ENCODE measurements around the gene TKTL2.

The TKTL2 gene, protein sequence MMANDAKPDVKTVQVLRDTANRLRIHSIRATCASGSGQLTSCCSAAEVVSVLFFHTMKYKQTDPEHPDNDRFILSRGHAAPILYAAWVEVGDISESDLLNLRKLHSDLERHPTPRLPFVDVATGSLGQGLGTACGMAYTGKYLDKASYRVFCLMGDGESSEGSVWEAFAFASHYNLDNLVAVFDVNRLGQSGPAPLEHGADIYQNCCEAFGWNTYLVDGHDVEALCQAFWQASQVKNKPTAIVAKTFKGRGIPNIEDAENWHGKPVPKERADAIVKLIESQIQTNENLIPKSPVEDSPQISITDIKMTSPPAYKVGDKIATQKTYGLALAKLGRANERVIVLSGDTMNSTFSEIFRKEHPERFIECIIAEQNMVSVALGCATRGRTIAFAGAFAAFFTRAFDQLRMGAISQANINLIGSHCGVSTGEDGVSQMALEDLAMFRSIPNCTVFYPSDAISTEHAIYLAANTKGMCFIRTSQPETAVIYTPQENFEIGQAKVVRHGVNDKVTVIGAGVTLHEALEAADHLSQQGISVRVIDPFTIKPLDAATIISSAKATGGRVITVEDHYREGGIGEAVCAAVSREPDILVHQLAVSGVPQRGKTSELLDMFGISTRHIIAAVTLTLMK

DNA sequence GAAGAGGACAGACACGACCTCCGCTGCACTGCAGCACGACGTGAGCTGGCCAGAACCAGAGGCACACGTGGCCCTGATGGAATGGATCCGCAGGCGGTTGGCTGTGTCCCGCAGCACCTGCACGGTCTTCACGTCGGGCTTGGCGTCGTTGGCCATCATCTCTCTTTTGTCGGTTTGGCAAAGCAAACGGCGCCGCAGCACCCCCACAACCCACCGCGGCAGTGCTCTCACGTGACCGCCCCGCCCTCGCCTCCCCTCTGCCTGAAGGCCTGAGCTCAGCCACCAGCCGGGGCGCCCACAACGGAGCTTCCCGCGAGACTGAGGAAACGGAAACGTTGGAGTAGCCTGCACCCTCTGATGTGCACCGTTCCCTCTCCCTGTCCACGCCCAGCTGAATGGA is at the start of gene TKTL2:
Gene TKTL2, minus strand, starts transcription at position 179 of the 400 bp plus-strand sequence. Its CDS starts 20 bp downstream, at position 159.
- TF ChIP-seq, protein P1, sequence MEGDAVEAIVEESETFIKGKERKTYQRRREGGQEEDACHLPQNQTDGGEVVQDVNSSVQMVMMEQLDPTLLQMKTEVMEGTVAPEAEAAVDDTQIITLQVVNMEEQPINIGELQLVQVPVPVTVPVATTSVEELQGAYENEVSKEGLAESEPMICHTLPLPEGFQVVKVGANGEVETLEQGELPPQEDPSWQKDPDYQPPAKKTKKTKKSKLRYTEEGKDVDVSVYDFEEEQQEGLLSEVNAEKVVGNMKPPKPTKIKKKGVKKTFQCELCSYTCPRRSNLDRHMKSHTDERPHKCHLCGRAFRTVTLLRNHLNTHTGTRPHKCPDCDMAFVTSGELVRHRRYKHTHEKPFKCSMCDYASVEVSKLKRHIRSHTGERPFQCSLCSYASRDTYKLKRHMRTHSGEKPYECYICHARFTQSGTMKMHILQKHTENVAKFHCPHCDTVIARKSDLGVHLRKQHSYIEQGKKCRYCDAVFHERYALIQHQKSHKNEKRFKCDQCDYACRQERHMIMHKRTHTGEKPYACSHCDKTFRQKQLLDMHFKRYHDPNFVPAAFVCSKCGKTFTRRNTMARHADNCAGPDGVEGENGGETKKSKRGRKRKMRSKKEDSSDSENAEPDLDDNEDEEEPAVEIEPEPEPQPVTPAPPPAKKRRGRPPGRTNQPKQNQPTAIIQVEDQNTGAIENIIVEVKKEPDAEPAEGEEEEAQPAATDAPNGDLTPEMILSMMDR (conservative IDR thresholded peaks at IDR 0.05; ENCODE audit: low read depth, low read length) = no peak
- no peaks in the 10 kb centered on the region for H3K27me3 ChIP-seq (ENCODE audit: insufficient read depth, low read depth)
- H3K27ac ChIP-seq = no peak within 1 kb of the TSS
- H3K4me3 ChIP-seq (IDR thresholded peaks at IDR 0.05; ENCODE audit: insufficient read depth, low read depth, low read length) = no peak within 1 kb of the TSS
- H3K4me2 ChIP-seq = no peak within 1 kb of the TSS
- H2AFZ ChIP-seq (ENCODE audit: low read depth) = no peak within 1 kb of the TSS
- no peak within 1 kb of the TSS for H3K9ac ChIP-seq
- no peaks in the 10 kb centered on the region for H3K79me2 ChIP-seq (ENCODE audit: insufficient read depth, low read depth)
- no peaks in the 10 kb centered on the region for H3K36me3 ChIP-seq (ENCODE audit: insufficient read depth)
- no peaks in the 10 kb centered on the region for H3K4me1 ChIP-seq (ENCODE audit: low read depth, poor library complexity, severe bottlenecking)
- no peaks in the 10 kb centered on the region for H4K20me1 ChIP-seq (ENCODE audit: insufficient read depth)

DNA sequence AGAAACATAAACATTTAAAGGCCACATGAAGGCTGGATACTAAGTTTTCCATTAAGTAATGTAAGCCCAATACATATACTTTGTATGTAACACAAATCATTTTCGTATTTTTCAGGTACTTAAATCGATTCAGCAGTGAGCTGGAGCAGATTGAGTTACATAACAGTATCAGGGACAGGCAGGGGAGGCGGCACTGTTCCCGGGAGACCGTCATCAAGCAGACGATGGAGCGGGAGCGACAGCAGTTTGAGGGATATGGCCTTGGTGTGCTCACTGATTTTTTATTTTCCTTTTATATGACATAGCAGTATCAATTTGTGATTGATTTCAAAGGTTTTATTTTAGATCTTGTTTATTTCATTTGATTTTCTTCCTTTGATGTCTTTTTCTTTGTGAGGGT is 41.6 kb upstream of the TKTL2 start:
- H4K20me1 ChIP-seq (ENCODE audit: insufficient read depth) = 0 out of 2 replicates have a peak, but pooled peaks cover 5% of the 10 kb centered on the region
- H3K36me3 ChIP-seq (ENCODE audit: insufficient read depth) = peaks cover 16% of the 10 kb centered on the region; the same call in 1 of the 2 replicates
- TF ChIP-seq, protein P1 (conservative IDR thresholded peaks at IDR 0.05; ENCODE audit: low read depth, low read length) = no peak
- no peak overlapping the region for H3K4me3 ChIP-seq (IDR thresholded peaks at IDR 0.05; ENCODE audit: insufficient read depth, low read depth, low read length)
- H3K9ac ChIP-seq = no peak overlapping the region
- H3K27ac ChIP-seq = no peak overlapping the region
- H3K27me3 ChIP-seq (ENCODE audit: insufficient read depth, low read depth) = no peaks in the 10 kb centered on the region
- H2AFZ ChIP-seq (ENCODE audit: low read depth) = no peak overlapping the region
- no peak overlapping the region for H3K4me2 ChIP-seq
- H3K79me2 ChIP-seq (ENCODE audit: insufficient read depth, low read depth) = peaks cover 12% of the 10 kb centered on the region; the same call in 1 of the 2 replicates
- no peaks in the 10 kb centered on the region for H3K4me1 ChIP-seq (ENCODE audit: low read depth, poor library complexity, severe bottlenecking)

DNA sequence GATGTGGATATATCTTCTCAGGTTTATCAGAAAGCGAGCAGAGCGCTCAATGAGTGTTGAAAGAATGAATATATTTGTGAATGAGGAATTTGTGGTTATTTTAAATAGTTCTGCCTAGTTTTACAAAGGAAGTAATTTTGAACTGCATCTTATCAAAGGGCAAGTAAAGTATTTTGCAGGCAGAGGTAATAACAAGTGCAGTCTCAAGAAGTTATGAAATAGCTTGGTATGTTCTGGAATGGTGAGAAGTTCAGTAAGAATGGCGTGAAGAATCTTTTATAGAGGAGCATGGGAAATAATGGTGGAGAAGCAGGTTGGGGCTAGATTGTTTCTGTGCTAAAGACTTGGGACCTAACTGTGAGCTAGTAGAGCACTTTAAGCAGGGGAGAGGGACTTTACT is 31.8 kb upstream of the TKTL2 start:
- Histone ChIP-seq H3K4me2 (no peak overlapping the region), H3K36me3 (ENCODE audit: insufficient read depth) (peaks cover 6% of the 10 kb centered on the region; the same call in 1 of the 2 replicates)

DNA sequence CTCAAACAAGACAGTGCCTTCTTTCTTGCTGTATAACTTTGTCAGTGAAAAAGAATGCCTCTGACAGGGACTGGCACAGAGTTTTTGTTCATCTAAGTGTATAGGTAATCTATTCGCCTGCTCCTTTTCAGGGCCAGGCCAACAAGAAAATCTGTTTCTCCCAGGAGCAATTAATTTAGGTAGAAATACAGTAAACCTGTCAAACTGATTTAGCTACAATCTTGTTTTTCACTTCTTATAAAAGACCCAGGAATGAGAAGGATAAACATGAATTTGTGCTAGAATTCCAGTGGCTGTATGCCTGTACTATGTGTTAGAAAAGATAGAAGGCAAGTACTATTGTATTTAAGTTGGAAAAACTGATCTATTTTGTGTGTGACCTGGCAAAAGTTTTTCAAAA is 27.0 kb upstream of the TKTL2 start:
- H2AFZ ChIP-seq (ENCODE audit: low read depth) = no peak overlapping the region
- H3K9ac ChIP-seq = no peak overlapping the region
- no peaks in the 10 kb centered on the region for H3K27me3 ChIP-seq (ENCODE audit: insufficient read depth, low read depth)
- H3K27ac ChIP-seq = no peak overlapping the region
- no peaks in the 10 kb centered on the region for H3K36me3 ChIP-seq (ENCODE audit: insufficient read depth)
- TF ChIP-seq, protein P1 (conservative IDR thresholded peaks at IDR 0.05; ENCODE audit: low read depth, low read length) = no peak
- H3K4me2 ChIP-seq = no peak overlapping the region
- peaks cover 28% of the 10 kb centered on the region for H3K4me1 ChIP-seq (ENCODE audit: low read depth, poor library complexity, severe bottlenecking)
- peaks cover 41% of the 10 kb centered on the region for H4K20me1 ChIP-seq (ENCODE audit: insufficient read depth)
- H3K4me3 ChIP-seq (IDR thresholded peaks at IDR 0.05; ENCODE audit: insufficient read depth, low read depth, low read length) = no peak overlapping the region
- H3K79me2 ChIP-seq (ENCODE audit: insufficient read depth, low read depth) = peaks cover 98% of the 10 kb centered on the region

More for the DNA sequence above, 31.8 kb upstream of the TKTL2 start:
- Histone ChIP-seq H3K9ac (no peak overlapping the region), H4K20me1 (ENCODE audit: insufficient read depth) (peaks cover 38% of the 10 kb centered on the region), H3K4me3 (IDR thresholded peaks at IDR 0.05; ENCODE audit: insufficient read depth, low read depth, low read length) (no peak overlapping the region), H3K4me1 (ENCODE audit: low read depth, poor library complexity, severe bottlenecking) (peaks cover 3% of the 10 kb centered on the region), H2AFZ (ENCODE audit: low read depth) (no peak overlapping the region), H3K79me2 (ENCODE audit: insufficient read depth, low read depth) (peaks cover 93% of the 10 kb centered on the region), H3K27ac (no peak overlapping the region), H3K27me3 (ENCODE audit: insufficient read depth, low read depth) (no peaks in the 10 kb centered on the region)
- TF ChIP-seq, protein P1 (conservative IDR thresholded peaks at IDR 0.05; ENCODE audit: low read depth, low read length) = no peak
